SK-N-SH (cell line): ENCODE data around the gene FGD4.

Source experiments
- CHD2 ChIP-seq: fragments of 150-350 bp; IDR thresholded peaks from 2 replicates; pipeline ENCODE4 v1.6.1; 2018; ENCODE audit warnings: low read length; ENCODE audit not compliant: partially characterized antibody
- EP300 ChIP-seq, 2 experiments: IDR thresholded peaks; 2 replicates each; pipeline versions ENCODE4 v1.4.0 to v1.6.1; 2012; ENCODE audit warnings: borderline replicate concordance in 1 of 2, low read depth in 1 of 2, low read length in 1 of 2
- POLR2AphosphoS5 ChIP-seq: IDR thresholded peaks from 2 replicates; pipeline ENCODE4 v1.6.1; 2012; ENCODE audit warnings: low read depth, low read length
- RAD21 ChIP-seq: IDR thresholded peaks from 2 replicates; pipeline ENCODE4 v1.6.1; 2012; ENCODE audit warnings: mild to moderate bottlenecking, low read length
- TF ChIP-seq, protein P1 (sequence below): fragments of 200-600 bp; sonication (generic); IDR thresholded peaks from 2 replicates; pipeline ENCODE4 v1.6.1; 2017; ENCODE audit warnings: antibody characterized with exemption, mild to moderate bottlenecking, moderate library complexity
- TF ChIP-seq, protein P2 (sequence below): IDR thresholded peaks from 2 replicates; pipeline ENCODE4 v1.4.0; 2012; ENCODE audit warnings: low read depth, borderline replicate concordance
- TF ChIP-seq, protein P3 (sequence below): fragments of 150-350 bp; IDR thresholded peaks from 2 replicates; pipeline ENCODE4 v1.6.1; 2017; ENCODE audit warnings: antibody characterized with exemption, low read length, low read depth, borderline replicate concordance

DNA sequence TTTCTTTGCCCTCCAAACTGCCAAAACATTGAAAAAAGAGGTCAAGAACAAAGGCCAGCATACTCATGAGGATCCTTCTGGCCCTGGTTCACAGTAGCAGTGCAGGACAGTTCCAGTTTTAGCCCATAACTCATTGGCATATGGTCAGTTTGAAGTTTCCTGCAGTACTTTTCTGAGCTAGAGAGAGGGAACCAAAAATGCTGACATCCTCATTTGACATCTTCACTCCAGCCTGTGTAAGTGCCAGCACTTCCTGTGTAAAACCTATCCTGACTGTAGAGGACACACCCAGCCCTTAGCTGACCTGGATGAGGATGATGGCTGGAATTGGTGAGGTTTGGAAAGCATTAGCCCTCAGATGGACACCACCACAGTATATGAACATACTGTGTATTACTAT, 84.1 kb downstream of the FGD4 start:
- TF ChIP-seq, protein P1, sequence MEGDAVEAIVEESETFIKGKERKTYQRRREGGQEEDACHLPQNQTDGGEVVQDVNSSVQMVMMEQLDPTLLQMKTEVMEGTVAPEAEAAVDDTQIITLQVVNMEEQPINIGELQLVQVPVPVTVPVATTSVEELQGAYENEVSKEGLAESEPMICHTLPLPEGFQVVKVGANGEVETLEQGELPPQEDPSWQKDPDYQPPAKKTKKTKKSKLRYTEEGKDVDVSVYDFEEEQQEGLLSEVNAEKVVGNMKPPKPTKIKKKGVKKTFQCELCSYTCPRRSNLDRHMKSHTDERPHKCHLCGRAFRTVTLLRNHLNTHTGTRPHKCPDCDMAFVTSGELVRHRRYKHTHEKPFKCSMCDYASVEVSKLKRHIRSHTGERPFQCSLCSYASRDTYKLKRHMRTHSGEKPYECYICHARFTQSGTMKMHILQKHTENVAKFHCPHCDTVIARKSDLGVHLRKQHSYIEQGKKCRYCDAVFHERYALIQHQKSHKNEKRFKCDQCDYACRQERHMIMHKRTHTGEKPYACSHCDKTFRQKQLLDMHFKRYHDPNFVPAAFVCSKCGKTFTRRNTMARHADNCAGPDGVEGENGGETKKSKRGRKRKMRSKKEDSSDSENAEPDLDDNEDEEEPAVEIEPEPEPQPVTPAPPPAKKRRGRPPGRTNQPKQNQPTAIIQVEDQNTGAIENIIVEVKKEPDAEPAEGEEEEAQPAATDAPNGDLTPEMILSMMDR = no peak
- TF ChIP-seq RAD21 (no peak), POLR2AphosphoS5 (no peak), EP300 (IDR thresholded peaks at IDR 0.05; ENCODE audit: borderline replicate concordance in 1 of 2, low read depth in 1 of 2, low read length in 1 of 2) (no peak), CHD2 (no peak)
- TF ChIP-seq, protein P2, sequence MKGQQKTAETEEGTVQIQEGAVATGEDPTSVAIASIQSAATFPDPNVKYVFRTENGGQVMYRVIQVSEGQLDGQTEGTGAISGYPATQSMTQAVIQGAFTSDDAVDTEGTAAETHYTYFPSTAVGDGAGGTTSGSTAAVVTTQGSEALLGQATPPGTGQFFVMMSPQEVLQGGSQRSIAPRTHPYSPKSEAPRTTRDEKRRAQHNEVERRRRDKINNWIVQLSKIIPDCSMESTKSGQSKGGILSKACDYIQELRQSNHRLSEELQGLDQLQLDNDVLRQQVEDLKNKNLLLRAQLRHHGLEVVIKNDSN = no peak
- TF ChIP-seq, protein P3, sequence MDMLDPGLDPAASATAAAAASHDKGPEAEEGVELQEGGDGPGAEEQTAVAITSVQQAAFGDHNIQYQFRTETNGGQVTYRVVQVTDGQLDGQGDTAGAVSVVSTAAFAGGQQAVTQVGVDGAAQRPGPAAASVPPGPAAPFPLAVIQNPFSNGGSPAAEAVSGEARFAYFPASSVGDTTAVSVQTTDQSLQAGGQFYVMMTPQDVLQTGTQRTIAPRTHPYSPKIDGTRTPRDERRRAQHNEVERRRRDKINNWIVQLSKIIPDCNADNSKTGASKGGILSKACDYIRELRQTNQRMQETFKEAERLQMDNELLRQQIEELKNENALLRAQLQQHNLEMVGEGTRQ = no peak
